HEK293T (cell line): Measurements from ENCODE around the gene RNF141.

Source experiments
- CTCF ChIA-PET: fragments of 350-600 bp; formaldehyde crosslinking; extraction: SDS; loops from one replicate; lab custom pipeline; 2021; ENCODE audit warnings: antibody characterized with exemption, inconsistent platforms; lab: Yijun Ruan, JAX
- POLR2A ChIA-PET: fragments of 350-600 bp; formaldehyde crosslinking; extraction: SDS; loops from one replicate; lab custom pipeline; 2020; ENCODE audit warnings: antibody characterized with exemption, inconsistent platforms; lab: Yijun Ruan, JAX
- DNase-seq: peaks from one replicate; pipeline ENCODE4 v3.0.0; 2012; ENCODE audit warnings: mixed read lengths; ENCODE audit errors: extremely low spot score
- ARNT ChIP-seq: fragments of 450-650 bp; IDR thresholded peaks from 2 replicates; pipeline ENCODE4 v1.6.1; 2017; ENCODE audit warnings: mild to moderate bottlenecking
- BHLHE40 ChIP-seq: fragments of 450-650 bp; IDR thresholded peaks from 2 replicates; pipeline ENCODE4 v1.6.1; 2016; ENCODE audit warnings: mild to moderate bottlenecking, moderate library complexity, borderline replicate concordance
- CTBP1 ChIP-seq: fragments of 450-650 bp; IDR thresholded peaks from 2 replicates; pipeline ENCODE4 v1.6.1; 2016; ENCODE audit warnings: borderline replicate concordance
- ELF4 ChIP-seq: fragments of 450-650 bp; IDR thresholded peaks from 2 replicates; pipeline ENCODE4 v1.6.1; 2017; ENCODE audit warnings: antibody characterized with exemption
- FOXA1 ChIP-seq: fragments of 450-650 bp; IDR thresholded peaks from 2 replicates; pipeline ENCODE4 v1.6.1; 2016; ENCODE audit warnings: mild to moderate bottlenecking
- FOXK2 ChIP-seq: fragments of 450-650 bp; IDR thresholded peaks from 2 replicates; pipeline ENCODE4 v1.6.1; 2016; ENCODE audit warnings: mild to moderate bottlenecking
- FOXM1 ChIP-seq: fragments of 450-650 bp; IDR thresholded peaks from 2 replicates; pipeline ENCODE4 v1.6.1; 2017; ENCODE audit warnings: mild to moderate bottlenecking, borderline replicate concordance
- HDGF ChIP-seq: fragments of 450-650 bp; IDR thresholded peaks from 2 replicates; pipeline ENCODE4 v1.6.1; 2017; ENCODE audit warnings: antibody characterized with exemption, borderline replicate concordance
- L3MBTL2 ChIP-seq: fragments of 450-650 bp; conservative IDR thresholded peaks from 2 replicates; pipeline ENCODE4 v1.6.1; 2016; ENCODE audit warnings: mild to moderate bottlenecking
- LEF1 ChIP-seq: fragments of 450-650 bp; IDR thresholded peaks from 2 replicates; pipeline ENCODE4 v1.6.1; 2017; ENCODE audit warnings: mild to moderate bottlenecking, borderline replicate concordance
- NFRKB ChIP-seq: fragments of 450-650 bp; IDR thresholded peaks from 2 replicates; pipeline ENCODE4 v1.6.1; 2016; ENCODE audit warnings: mild to moderate bottlenecking, moderate library complexity
- SP1 ChIP-seq: fragments of 450-650 bp; IDR thresholded peaks from 2 replicates; pipeline ENCODE4 v1.6.1; 2017
- SUZ12 ChIP-seq: fragments of 450-650 bp; IDR thresholded peaks from 2 replicates; pipeline ENCODE4 v1.6.1; 2016; ENCODE audit warnings: mild to moderate bottlenecking
- TARDBP ChIP-seq: fragments of 450-650 bp; IDR thresholded peaks from 2 replicates; pipeline ENCODE4 v1.6.1; 2016
- ZNF384 ChIP-seq: fragments of 450-650 bp; IDR thresholded peaks from 2 replicates; pipeline ENCODE4 v1.6.1; 2016
- TF ChIP-seq, protein P1 (sequence below): fragments of 450-650 bp; IDR thresholded peaks from 2 replicates; pipeline ENCODE4 v1.6.1; 2016

RNF141 gene

DNA sequence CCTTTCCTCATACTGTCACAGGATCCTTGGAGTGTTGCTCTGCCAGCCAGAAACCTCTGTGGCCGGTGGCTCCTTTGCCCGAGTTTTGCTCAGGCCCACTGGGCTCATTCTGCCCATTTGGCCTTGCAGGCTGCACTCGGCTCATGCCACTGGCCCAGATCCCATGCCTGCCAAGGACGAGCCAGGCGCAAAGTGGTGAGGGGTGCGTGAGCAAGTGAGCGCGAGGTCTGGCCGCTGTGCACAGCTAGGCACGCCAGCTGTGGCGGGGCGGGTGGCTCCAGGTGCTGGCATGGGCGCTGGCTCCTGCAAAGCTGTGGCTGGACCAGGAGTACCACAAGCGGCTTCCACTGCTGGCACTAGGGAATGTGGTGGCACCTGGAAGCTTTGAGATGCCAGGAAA, 2.8 kb upstream of the RNF141 start:
- ChIA-PET CTCF (no interaction called here), POLR2A (no interaction called here)
- TF ChIP-seq FOXK2 (no peak), LEF1 (no peak), ARNT (no peak), SP1 (no peak)
- DNase-seq = no peak

DNA sequence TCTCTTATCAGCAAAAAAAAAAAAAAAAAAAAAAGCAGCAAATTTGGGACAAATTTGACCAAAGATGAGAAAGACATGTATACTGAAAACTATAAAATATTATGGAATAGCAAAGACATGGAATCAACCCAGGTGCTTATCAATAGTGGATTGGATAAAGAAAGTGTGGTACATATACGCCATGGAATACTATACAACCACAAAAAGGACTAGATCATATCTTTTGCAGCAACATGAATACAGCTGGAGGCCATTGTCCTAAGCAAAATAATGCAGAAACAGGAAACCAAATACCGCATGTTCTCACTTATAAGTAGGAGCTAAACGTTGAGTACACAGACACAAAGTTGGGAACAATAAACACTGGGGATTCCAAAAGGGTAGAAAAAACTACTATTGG, 1.8 kb upstream of the RNF141 start:
- ChIA-PET POLR2A (no interaction called here), CTCF (no interaction called here)
- DNase-seq = no peak
- TF ChIP-seq ARNT (no peak), CTBP1 (no peak), TARDBP (no peak), NFRKB (no peak), LEF1 (no peak), HDGF (no peak), ELF4 (no peak), SP1 (no peak), SUZ12 (no peak), FOXK2 (no peak), FOXM1 (no peak), L3MBTL2 (no peak), FOXA1 (no peak), BHLHE40 (no peak), ZNF384 (no peak)
- TF ChIP-seq, protein P1, sequence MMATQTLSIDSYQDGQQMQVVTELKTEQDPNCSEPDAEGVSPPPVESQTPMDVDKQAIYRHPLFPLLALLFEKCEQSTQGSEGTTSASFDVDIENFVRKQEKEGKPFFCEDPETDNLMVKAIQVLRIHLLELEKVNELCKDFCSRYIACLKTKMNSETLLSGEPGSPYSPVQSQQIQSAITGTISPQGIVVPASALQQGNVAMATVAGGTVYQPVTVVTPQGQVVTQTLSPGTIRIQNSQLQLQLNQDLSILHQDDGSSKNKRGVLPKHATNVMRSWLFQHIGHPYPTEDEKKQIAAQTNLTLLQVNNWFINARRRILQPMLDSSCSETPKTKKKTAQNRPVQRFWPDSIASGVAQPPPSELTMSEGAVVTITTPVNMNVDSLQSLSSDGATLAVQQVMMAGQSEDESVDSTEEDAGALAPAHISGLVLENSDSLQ = no peak

DNA sequence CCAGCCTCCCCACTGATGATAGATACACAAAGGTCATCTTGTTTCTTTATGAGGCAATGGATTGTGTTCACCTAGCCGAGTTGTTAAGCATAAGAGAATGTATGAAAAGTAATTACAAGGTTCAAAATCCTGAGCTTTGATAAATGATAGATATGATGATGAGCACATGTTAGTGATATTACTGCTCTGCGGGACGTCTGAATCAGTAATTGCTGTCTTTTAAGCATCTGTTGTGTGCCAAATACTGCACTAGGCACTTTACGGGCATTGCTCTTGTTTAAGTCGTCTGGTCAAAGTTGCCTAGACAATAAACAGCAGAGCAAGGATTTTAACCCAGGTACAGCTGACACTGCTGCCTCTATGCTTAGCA, 559 bp upstream of the RNF141 start:
- ChIA-PET POLR2A (interaction anchor here (0.9 to 2.1 kb wide), 9 partner anchors 9 to 212 kb away, joined by 3 to 9 read pairs (median 4); partner anchors contain the start of gene AMPD3), CTCF (interaction anchor here (0.6 to 1.2 kb wide), 5 partner anchors 17 to 1104 kb away, joined by 3 to 7 read pairs (median 4); no protein-coding TSS in a partner anchor)
- DNase-seq = no peak
- TF ChIP-seq ARNT (no peak), L3MBTL2 (no peak), TARDBP (no peak), FOXM1 (no peak), SUZ12 (no peak), FOXA1 (no peak), ELF4 (no peak), LEF1 (no peak), CTBP1 (no peak), NFRKB (no peak)
- TF ChIP-seq, protein P1 = no peak

DNA sequence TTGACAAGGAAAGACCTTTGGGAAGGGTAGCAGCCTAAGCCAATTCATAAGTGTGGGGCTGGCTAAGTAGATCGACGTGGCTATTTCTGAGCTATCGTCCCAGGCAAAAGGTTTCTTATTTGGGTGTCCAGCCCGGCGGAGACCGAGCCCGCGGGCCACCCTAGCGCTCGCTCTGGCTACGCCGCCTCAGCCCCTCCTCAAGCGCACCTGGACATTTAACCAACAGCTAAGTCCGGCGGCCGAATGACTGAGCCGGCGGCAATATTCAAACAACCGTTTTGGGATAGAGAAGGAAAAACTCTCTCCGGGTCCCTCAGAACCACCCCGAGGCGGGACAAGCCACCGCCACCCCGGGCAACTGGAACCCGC, 457 bp downstream of the RNF141 start:
- CTCF ChIA-PET = interaction anchor here (0.5 to 1.8 kb wide), 12 partner anchors 10 to 201 kb away, joined by 3 to 5 read pairs (median 4); no protein-coding TSS in a partner anchor
- no peak for TF ChIP-seq NFRKB
- TF ChIP-seq TARDBP = no peak
- no peak for TF ChIP-seq CTBP1
- no peak for TF ChIP-seq L3MBTL2
- no peak for TF ChIP-seq FOXM1
- no peak for TF ChIP-seq FOXA1
- TF ChIP-seq, protein P1 = no peak
- no peak for TF ChIP-seq SP1
- POLR2A ChIA-PET = interaction anchor here (0.9 to 2.1 kb wide), 14 partner anchors 8 to 215 kb away, joined by 3 to 9 read pairs (median 3); partner anchors contain the start of gene AMPD3
- DNase-seq = peak; percentile 34

DNA sequence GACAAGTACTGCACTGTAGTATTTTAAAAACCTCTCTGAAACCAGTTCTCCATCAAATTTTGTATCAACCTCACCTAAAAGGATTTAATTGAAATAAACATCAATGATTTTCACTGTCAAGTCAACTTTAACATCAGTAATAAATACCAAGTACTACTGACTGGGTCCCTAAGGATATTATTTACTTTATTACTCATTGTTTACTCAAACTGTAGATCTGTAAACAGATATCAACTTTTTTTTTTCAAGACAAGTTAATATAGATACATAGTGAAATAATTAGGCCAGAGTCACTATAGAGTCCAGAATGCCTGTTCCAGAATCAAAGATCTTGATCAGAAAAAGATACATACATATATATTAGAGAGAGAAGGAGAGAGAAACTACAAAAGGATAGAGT, 1.6 kb downstream of the RNF141 start:
- ChIA-PET POLR2A (interaction anchor here (1.1 to 2.1 kb wide), 2 partner anchors 7 to 216 kb away, joined by 3 to 9 read pairs; no protein-coding TSS in a partner anchor), CTCF (interaction anchor here (1.8 kb wide), 1 partner anchor 9 kb away, joined by 4 read pairs; no protein-coding TSS in a partner anchor)
- no peak for TF ChIP-seq L3MBTL2
- TF ChIP-seq SUZ12 = no peak
- TF ChIP-seq, protein P1 = no peak
- no peak for TF ChIP-seq NFRKB
- TF ChIP-seq TARDBP = no peak
- no peak for TF ChIP-seq BHLHE40
- no peak for DNase-seq

DNA sequence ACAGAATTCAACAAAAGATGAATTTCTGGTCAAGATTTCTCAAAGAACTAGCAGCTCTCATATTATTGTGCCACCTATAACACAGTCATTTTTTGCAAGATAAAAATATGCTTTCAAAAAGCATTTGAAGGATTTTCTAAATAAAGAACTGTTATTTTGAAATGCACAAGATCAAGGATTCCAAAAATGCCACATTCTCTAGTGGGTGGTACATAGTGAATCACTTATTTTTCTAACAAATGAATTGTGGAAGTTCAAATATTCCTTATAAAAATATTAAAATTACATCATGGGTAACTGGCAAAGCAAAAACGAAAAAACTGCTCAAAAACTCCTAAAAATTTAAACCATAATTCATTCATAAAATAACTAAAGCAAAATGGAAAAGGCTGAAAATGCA, 2.1 kb downstream of the RNF141 start:
- ChIA-PET CTCF (no interaction called here), POLR2A (no interaction called here)
- no peak for DNase-seq
- TF ChIP-seq SP1 (no peak), SUZ12 (no peak), CTBP1 (no peak), ELF4 (no peak), HDGF (no peak), FOXA1 (no peak), ZNF384 (no peak), TARDBP (no peak), BHLHE40 (no peak), FOXK2 (no peak), NFRKB (no peak), L3MBTL2 (no peak), ARNT (no peak), LEF1 (no peak), FOXM1 (no peak)
- TF ChIP-seq, protein P1 = no peak
